PC-3 (cell line): Measurements from ENCODE around the gene ELAVL3. TPM values are rescaled to one million over a fixed set of nuclear protein-coding genes. Genes with fewer than 3 reads are reported as not detected.

ENCODE experiments used
- ATAC-seq: fragments of 200-7000 bp; cut with Tn5 transposase; 2 replicates; pipeline ENCODE4 v1.9.1; 2020; ENCODE audit warnings: mild to moderate bottlenecking, moderate library complexity
- BruUV-seq: library from RNA; stranded (reverse); fragments of 400-500 nt; replicated peaks from 2 replicates; lab custom pipeline; 2021; lab: Mats Ljungman, UMichigan
- CTCF ChIA-PET: fragments of 300-600 bp; sonication (Branson Sonifier 250); formaldehyde crosslinking; loops from one replicate; lab custom pipeline; 2022; ENCODE audit warnings: antibody characterized with exemption; lab: Charles Lee
- POLR2A ChIA-PET: fragments of 300-600 bp; sonication (Branson Sonifier 250); formaldehyde crosslinking; loops from one replicate; lab custom pipeline; 2022; ENCODE audit warnings: antibody characterized with exemption; ENCODE audit not compliant: unreplicated experiment; lab: Charles Lee
- DNase-seq: peaks from one replicate; pipeline ENCODE4 v3.0.0-alpha.2; 2015
- H2AFZ ChIP-seq: fragments of 300-600 bp; sonication (generic); 2 replicates; pipeline ENCODE4 v1.6.0; 2016; ENCODE audit warnings: antibody characterized with exemption, low read length
- H3F3A ChIP-seq: fragments of 300-600 bp; sonication (generic); one replicate; pipeline ENCODE4 v1.6.0; 2017; ENCODE audit warnings: antibody characterized with exemption, low read length, control low read depth, mild to moderate bottlenecking; ENCODE audit not compliant: unreplicated experiment
- H3K27ac ChIP-seq: fragments of 300-600 bp; sonication (generic); 2 replicates; pipeline ENCODE4 v1.5.1; 2016; ENCODE audit warnings: mild to moderate bottlenecking, low read length
- H3K27me3 ChIP-seq: fragments of 300-600 bp; sonication (generic); 2 replicates; pipeline ENCODE4 v1.6.1; 2016; ENCODE audit warnings: low read length, mixed read lengths
- H3K36me3 ChIP-seq: fragments of 300-600 bp; sonication (generic); 2 replicates; pipeline ENCODE4 v1.6.1; 2016; ENCODE audit warnings: low read depth, mixed run types, low read length, mixed read lengths
- H3K4me1 ChIP-seq: fragments of 300-600 bp; sonication (generic); 2 replicates; pipeline ENCODE4 v1.5.1; 2016; ENCODE audit warnings: low read length; ENCODE audit not compliant: insufficient read depth
- H3K4me2 ChIP-seq: fragments of 300-600 bp; sonication (generic); 2 replicates; pipeline ENCODE4 v1.6.0; 2016; ENCODE audit warnings: low read length
- H3K4me3 ChIP-seq: fragments of 300-600 bp; sonication (generic); 2 replicates; pipeline ENCODE4 v1.5.1; 2016; ENCODE audit warnings: mild to moderate bottlenecking, low read length, mixed read lengths
- H3K79me2 ChIP-seq: fragments of 300-600 bp; sonication (generic); 2 replicates; pipeline ENCODE4 v1.6.1; 2017; ENCODE audit warnings: low read length, mixed read lengths
- H3K9ac ChIP-seq: fragments of 300-600 bp; sonication (generic); 2 replicates; pipeline ENCODE4 v1.6.0; 2016; ENCODE audit warnings: mild to moderate bottlenecking, low read length
- H3K9me2 ChIP-seq: fragments of 300-600 bp; sonication (generic); replicated peaks from 2 replicates; pipeline ENCODE4 v1.6.1; 2016; ENCODE audit warnings: mixed run types, low read length, mixed read lengths
- H3K9me3 ChIP-seq: fragments of 300-600 bp; sonication (generic); 2 replicates; pipeline ENCODE4 v1.6.1; 2016; ENCODE audit warnings: low read length, mixed read lengths
- H4K20me1 ChIP-seq: fragments of 300-600 bp; sonication (generic); 2 replicates; pipeline ENCODE4 v1.6.1; 2016; ENCODE audit warnings: low read length, mixed read lengths
- CTCF ChIP-seq: fragments of 300-600 bp; sonication (generic); conservative IDR thresholded peaks from 2 replicates; pipeline ENCODE4 v1.5.1; 2017; ENCODE audit warnings: antibody characterized with exemption, low read depth, mild to moderate bottlenecking, low read length
- EZH2 ChIP-seq: fragments of 300-600 bp; sonication (generic); IDR thresholded peaks from one replicate; pipeline ENCODE4 v1.6.1; 2017; ENCODE audit warnings: antibody characterized with exemption, mild to moderate bottlenecking, low read length; ENCODE audit not compliant: unreplicated experiment
- EZH2phosphoT487 ChIP-seq: fragments of 300-600 bp; sonication (generic); IDR thresholded peaks from 2 replicates; pipeline ENCODE4 v1.6.1; 2018; ENCODE audit warnings: mild to moderate bottlenecking, antibody characterized with exemption, low read length, borderline replicate concordance
- intact Hi-C: fragments of 100-400 bp; cut with micrococcal nuclease; formaldehyde crosslinking; loops from 2 replicates; pipeline ENCODE4 v1.9.0; 2023
- total RNA-seq: library from RNA; depleted of rRNA; stranded (reverse); fragments of >200 nt; gene quantifications from 2 replicates; pipeline ENCODE4 v1.2.3, GENCODE V29; 2014

ELAVL3 gene
- total RNA-seq, 1 experiment from 2014 or later = not detected

DNA sequence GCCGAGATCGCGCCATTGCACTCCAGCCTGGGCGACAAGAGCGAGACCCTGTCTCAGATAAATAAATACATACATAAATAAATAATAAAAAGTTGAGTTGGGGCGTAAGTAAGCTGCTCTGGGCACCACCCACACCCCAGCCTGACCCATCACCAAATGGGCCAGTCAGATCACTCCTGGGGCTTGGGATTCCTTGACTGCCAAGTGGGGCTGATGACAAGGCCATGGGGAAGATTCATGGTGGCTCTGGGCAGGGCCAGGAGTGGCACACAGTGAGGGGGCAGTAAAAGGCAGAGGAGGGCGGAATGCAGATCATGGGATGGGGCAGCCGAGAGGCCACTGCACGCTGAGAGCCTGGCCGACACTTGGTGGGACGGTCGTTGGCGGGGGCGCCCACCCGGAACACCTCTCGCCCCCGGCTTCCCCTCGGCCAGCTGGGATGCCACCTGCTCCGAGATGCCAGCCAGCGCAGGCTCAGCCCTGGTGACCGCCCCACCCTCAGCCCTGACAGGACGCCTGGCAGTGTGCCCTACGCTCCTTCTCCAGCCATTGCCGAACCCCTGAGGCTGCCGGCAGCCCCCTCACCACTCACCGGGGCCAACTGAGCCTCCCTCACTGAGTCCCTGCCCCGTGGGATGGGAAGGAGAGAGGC is 13.9 kb upstream of the ELAVL3 start:
- CTCF ChIA-PET = no interaction called here
- Histone ChIP-seq H3K4me1 (no peaks in the 10 kb centered on the region), H3K27ac (no peak overlapping the region), H3K36me3 (peaks cover 3% of the 10 kb centered on the region), H3K9ac (no peak overlapping the region), H3K27me3 (no peaks in the 10 kb centered on the region), H3K4me3 (no peak overlapping the region), H2AFZ (no peak overlapping the region), H3F3A (no peaks in the 10 kb centered on the region), H3K9me2 (no peaks in the 10 kb centered on the region), H4K20me1 (no peaks in the 10 kb centered on the region), H3K9me3 (no peaks in the 10 kb centered on the region), H3K4me2 (no peak overlapping the region), H3K79me2 (no peaks in the 10 kb centered on the region)
- POLR2A ChIA-PET = no interaction called here
- ATAC-seq = no peak
- BruUV-seq = no TSS peak
- TF ChIP-seq EZH2 (no peak), EZH2phosphoT487 (no peak), CTCF (no peak)
- no peak for DNase-seq
- intact Hi-C loops = loop anchor here (5.0 kb wide), 1 partner anchor 93 kb away; no protein-coding TSS in a partner anchor

DNA sequence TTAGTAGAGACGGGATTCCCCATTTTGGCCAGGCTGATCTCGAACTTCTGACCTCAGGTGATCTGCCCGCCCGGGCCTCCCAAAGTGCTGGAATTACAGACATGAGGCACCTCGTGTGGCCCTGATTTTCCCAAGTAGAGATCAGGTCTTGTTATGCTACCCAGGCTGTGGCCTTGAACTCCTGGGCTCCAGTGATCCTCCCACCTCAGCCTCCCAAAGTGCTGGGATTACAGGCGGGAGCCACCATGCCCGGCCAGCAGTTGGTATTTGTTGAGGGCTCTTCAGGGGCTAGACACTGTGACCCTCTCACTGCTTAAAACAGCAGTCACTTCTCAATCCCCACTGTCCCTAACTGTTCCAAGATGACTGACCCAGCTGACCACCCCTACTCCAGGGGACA is 8.5 kb upstream of the ELAVL3 start:
- Histone ChIP-seq H2AFZ (no peak overlapping the region), H3K27ac (no peak overlapping the region), H3K9me2 (no peaks in the 10 kb centered on the region), H4K20me1 (no peaks in the 10 kb centered on the region), H3K9ac (no peak overlapping the region), H3K4me1 (no peaks in the 10 kb centered on the region), H3K27me3 (no peaks in the 10 kb centered on the region), H3K4me3 (no peak overlapping the region), H3K9me3 (no peaks in the 10 kb centered on the region), H3F3A (no peaks in the 10 kb centered on the region), H3K79me2 (no peaks in the 10 kb centered on the region), H3K4me2 (no peak overlapping the region), H3K36me3 (peaks cover 5% of the 10 kb centered on the region)
- POLR2A ChIA-PET = no interaction called here
- intact Hi-C loops = no loop called here
- CTCF ChIA-PET = no interaction called here
- no peak for TF ChIP-seq EZH2phosphoT487
- no peak for TF ChIP-seq EZH2
- TF ChIP-seq CTCF = no peak
- BruUV-seq = no TSS peak
- DNase-seq (no peak), ATAC-seq (no peak)

DNA sequence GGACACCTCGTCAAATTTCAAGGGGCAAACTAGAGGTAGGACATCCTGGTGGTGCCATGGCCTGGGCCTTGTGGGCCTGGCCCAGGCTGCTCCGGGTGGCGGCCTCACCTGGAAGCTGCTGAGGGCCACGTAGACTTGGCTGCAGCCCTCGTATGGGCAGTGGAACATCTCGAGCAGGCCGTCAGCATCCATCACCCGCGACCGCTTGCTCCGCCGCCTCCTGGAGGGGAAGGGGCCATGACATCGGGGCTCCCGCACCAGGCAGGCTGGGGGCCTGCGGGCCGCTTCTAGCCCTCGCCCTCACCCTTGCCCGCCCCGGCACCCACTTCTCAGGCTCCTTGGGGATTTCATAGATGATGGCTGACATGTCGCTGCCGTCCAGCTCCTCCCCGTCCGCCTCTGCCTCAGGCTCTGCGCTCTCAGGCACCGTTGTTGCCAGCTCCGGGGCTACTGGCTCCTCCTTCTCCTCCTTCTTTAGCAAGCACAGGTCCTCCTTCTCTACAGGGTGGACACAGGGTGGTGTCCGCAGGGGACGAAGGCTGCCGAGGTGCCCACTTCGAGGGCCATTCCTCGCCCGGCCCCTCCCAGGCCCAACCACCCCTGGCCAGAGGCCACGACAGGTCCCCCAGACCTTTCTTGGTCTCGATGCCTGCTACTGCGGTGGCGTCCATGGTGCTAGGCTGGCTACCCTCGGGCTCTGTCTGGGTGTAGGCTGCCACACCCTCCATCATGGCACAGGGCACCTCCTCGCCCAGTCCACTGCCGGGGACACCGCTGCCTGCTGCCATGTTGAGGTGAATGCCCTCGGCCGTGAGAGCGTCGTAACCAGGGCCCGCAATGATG is 6.0 kb upstream of the ELAVL3 start:
- H3K27me3 ChIP-seq = peaks cover 5% of the 10 kb centered on the region; the same call in 1 of the 2 replicates
- no peaks in the 10 kb centered on the region for H3K9me2 ChIP-seq
- POLR2A ChIA-PET = no interaction called here
- H3K9me3 ChIP-seq = no peaks in the 10 kb centered on the region
- H4K20me1 ChIP-seq = no peaks in the 10 kb centered on the region
- peaks cover 5% of the 10 kb centered on the region for H3K36me3 ChIP-seq
- DNase-seq = no peak
- CTCF ChIA-PET = no interaction called here
- BruUV-seq = no TSS peak
- no peaks in the 10 kb centered on the region for H3K79me2 ChIP-seq
- intact Hi-C loops = no loop called here
- H3K4me1 ChIP-seq = peaks cover 7% of the 10 kb centered on the region; the same call in 1 of the 2 replicates
- TF ChIP-seq CTCF = no peak
- TF ChIP-seq EZH2phosphoT487 = no peak
- TF ChIP-seq EZH2 = no peak
- no peak overlapping the region for H3K27ac ChIP-seq
- H2AFZ ChIP-seq = no peak overlapping the region
- H3K4me2 ChIP-seq = no peak overlapping the region
- H3F3A ChIP-seq = no peaks in the 10 kb centered on the region
- no peak overlapping the region for H3K4me3 ChIP-seq
- ATAC-seq = no peak
- no peak overlapping the region for H3K9ac ChIP-seq
